Cerebellar nuclear complex (tissue), 1 donor: ENCODE results near the gene PDE4D.

Experiments used
- DNase-seq, 2 experiments: peaks; one replicate each; lab custom pipeline; 2025; lab: John Stamatoyannopoulos, UW

Gene PDE4D

GRCh38 chr5:59893429-59894227 is at the start of gene PDE4D:
Gene PDE4D, minus strand, starts transcription at chr5:59893726.
- no peak for DNase-seq

GRCh38 chr5:59937633-59938032 is 44.1 kb upstream of the PDE4D start:
- no peak for DNase-seq

DNA sequence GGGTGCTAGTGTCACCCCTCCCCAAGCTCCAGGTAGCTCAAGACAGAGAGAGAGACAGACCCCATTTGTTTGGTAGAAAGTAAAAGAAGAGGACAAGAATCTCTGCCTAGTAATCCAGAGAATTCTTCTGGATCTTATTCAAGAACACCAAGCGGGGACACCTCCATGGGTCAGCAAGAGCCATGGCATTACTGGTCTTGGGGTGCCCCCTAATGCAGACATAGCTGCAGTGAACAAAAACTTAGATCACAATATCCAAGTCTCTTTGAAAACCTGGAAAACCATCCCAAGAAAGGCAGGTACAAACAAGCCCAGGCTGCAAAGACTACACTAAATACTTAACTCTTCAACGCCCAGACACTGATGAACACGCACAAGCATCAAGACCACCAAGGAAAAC is 29.9 kb upstream of the PDE4D start:
- no peak for DNase-seq

DNA sequence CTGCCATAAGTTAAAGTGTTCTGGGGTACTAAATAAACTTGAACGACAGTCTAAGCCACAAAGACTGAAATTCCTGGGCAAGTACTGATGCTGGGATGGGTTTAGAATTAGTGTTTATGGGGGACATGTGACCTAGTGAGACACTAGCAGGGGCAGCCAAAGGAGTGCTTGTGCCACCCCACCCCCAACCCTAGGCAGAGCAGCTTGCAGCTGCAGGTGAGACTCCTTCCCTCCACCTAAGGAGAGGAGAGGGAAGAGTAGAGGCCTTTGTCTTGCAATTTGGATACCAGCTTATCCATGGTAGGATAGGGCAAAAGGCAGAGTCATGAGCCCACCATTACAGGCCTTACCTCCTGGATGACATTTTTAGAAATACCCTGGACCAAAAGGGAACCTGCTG is 28.7 kb upstream of the PDE4D start:
- no peak for DNase-seq

- no peak for DNase-seq
Measured at GRCh38 chr5:59921816-59922215, 28.3 kb upstream of the PDE4D start.

GRCh38 chr5:59919484-59919883 is 26.0 kb upstream of the PDE4D start:
- no peak for DNase-seq

DNA sequence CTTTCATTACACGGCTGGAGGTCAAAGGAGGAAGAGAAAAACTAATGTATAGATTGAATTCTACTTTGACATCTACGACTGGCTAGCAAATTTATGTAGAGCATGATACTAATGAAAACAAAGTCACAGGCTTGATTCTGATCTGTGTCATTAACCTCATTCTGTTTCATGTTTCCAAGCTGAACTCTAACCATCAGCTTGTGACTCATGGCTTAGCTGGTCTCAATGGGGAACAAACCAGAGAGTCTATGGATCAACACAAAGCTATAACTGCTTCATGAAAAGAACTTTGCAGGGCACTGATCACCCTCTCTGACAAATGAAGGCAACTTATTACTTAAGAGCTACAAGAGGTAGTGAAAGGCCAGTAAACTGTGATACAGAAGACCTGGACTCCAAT is 23.6 kb upstream of the PDE4D start:
- no peak for DNase-seq

DNA sequence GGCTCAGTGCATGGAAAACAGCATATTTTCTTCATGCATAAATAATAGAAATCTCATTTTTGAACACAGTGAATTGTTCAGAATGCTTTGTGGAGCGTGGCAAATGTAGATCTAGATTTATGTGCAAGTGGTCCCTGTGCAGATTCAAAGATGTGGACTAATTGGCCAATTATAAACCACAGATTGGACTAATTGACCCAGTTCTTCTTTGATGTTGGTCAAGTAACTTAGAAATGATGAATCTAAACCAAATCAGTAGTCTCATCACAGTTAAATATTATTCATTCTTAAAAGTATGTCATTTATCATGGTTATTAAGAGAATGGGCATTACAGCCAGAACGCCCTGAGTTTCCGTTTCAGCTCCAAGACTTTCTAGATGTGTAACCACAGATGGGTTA is 11.7 kb upstream of the PDE4D start:
- no peak for DNase-seq

DNA sequence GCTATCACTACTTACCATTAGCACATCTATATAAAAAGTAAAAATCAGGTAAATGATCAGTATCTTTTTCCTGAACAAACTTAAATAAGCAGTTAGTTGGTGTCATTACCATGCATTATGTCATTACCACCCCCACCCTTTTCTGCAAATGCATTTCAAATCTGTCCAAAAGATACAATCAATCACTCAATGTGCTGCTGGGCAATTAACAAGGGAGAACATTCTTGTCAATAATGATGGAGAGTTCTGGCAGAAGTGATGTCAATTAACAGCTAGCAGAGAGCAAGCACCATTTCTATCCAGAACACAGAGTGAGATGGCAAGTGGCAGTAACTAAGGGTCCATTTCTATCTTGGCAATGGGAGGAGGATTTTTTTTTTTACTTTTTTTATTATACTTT is 3.5 kb upstream of the PDE4D start:
- no peak for DNase-seq

DNA sequence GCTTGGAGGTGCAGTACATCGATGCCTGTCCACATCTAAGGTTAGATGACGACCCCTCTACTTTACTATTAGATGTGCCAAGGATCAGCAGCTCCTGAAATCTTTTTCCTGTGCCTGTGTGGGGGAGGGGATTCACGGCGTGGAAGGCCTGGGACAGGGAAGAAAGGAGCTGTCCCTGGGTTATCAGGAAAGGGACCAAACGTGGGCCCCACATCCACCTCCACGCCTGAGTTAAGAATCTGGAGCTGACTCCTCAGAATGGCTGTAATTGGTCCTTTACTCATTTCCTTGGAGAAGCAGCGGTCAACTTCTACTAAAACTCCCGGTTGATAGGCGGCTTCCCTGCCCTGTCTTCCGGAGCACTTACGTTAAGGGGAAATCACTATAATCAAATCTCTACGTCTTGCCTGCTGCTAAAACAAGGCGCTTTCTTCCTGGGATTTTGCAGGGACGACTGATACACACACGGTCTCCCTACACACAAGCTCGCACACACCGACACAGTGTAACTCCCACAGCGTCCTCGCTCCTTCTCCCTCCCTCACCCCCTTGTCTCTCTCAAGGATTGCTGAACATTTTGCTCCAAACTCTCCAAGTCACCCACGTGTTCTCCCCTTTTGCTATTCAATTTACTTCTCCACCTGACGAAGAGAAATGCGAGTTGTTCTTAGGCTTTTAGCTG is 1.4 kb downstream of the PDE4D start:
- no peak for DNase-seq

DNA sequence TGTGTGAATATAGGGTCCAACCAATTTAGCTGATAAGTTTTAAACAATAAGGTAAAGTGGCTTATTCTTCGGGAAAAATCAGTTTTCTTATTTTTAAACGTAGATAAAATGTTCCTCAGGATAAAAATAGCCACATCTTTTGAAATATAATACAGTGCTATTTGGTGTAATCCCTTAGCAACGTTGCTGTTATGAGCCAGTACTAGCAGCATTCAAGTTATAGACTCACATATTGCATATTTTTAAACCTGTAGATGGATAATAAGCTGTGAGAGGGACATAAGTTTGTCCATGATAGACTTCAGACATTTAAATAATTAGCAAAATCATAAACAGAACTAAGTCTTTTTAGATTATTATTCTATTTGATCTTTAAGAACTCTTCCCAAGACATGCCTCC is 6.3 kb downstream of the PDE4D start:
- no peak for DNase-seq

GRCh38 chr5:59874675-59875074 is 18.9 kb downstream of the PDE4D start:
- no peak for DNase-seq

DNA sequence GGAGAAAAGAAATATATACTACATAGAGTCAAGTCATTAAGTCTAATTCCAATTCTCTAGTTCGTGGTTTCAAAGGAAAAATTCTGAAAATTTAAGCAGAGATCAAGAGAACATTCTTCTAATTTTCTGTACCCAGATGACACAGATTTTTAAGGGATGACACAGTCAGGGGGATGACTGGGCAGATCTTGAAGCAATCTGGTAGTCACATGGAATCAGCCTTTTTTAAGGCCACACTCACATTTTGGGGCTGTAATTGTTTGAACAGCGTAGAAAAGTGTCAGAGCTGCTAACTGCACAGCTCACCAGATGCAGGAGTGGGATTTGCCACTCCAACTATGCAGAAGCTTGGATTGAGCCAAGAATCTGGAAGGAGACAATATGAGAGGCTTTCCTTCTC is 20.4 kb downstream of the PDE4D start:
- no peak for DNase-seq

DNA sequence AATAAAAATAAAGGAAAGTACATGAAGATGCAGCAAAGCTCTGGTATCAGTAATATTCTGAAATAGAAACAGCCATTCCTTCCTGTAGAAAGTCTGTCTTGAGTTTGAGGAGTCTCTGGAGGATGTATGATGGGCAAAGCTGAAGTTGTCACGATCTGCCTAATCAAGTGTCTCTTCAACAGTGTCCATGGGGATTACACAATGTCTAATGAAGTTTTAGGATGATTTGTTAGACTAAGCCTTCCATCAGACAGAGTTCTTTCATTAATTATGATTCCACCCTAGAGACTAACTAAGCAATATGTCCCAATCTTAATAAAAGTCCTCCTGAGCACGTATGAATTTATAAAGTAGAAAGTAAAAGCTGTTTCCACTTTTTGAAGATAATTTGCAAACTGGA is 26.9 kb downstream of the PDE4D start:
- no peak for DNase-seq

- DNase-seq, result no peak
Measured at GRCh38 chr5:59864718-59865117, 28.8 kb downstream of the PDE4D start.

DNA sequence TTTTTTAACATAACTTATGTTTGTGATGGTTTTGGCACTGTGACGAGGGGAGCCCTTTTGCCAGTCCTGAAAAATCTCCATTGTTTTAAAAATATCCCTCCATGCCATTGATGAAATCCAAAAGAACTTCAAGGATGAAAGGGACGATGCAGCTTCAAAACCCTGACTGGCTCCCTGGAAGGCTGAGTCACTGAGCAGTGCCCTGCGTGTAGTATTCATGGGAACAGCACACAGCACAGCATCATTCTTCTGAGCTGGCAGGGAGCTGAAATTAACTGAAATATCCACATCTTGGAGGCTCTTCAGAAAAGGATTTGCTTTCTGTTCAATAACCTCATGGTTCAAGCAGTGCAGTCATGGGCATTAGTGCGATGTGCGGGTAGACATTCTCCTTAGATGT is 29.7 kb downstream of the PDE4D start:
- DNase-seq, result no peak

- DNase-seq, result no peak
Measured at GRCh38 chr5:59856358-59856757, 37.2 kb downstream of the PDE4D start.

DNA sequence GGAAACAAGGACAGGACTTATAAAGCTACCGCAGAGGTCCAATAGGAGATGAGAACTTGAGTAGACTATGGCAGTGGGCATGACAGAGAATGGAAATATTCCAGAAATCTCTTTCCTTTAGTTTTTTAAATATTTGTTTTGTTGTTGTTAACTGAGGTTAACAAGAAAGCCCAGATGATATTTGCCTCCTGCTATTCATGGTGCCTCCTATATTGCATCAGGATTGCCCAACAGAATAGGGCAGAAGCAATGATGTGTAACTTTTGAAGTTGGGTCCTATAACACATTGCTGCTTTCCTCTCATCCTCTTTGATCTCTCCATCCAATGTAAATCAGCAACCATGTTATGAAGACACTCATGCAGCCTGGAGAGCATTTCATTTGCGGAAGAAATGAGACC is 42.8 kb downstream of the PDE4D start:
- DNase-seq, result no peak

GRCh38 chr5:59847586-59847985 is 45.9 kb downstream of the PDE4D start:
- no peak for DNase-seq

GRCh38 chr5:59845730-59846129 is 47.8 kb downstream of the PDE4D start:
- DNase-seq, result no peak

GRCh38 chr5:59843511-59844213 is 49.9 kb downstream of the PDE4D start:
- DNase-seq, result no peak

GRCh38 chr5:59842999-59843398 is 50.5 kb downstream of the PDE4D start:
- DNase-seq, result no peak

DNA sequence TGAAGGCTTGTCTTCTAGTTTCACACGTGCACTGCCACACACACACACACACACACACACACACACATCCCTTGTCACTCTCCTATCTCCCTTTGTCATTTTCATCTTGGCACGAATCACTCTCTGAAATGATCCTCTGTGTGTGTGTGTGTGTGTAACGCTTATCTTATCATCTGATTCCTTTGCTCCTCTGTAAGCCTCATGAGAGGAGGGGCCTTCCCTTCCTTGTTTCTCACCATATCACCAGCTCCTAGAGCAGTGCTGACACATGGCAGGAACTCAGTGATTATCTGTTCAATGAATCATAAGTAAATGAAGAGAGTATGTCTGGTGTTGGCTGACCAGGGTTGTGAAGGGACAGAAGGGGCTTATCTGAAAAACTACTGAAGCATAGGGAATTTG is 53.3 kb downstream of the PDE4D start:
- no peak for DNase-seq
